EH (cell line): ENCODE data around the gene COTL1.
"Not testable (repeated sequence)": the region's sequence is repeated elsewhere in the genome, so short reads cannot be mapped to it uniquely, and the experiment has no call there.

Source experiments
- DNase-seq: peaks from one replicate; pipeline ENCODE4 v3.0.0-alpha.2; 2015; ENCODE audit warnings: low read depth

The COTL1 gene

GRCh38 chr16:84569382-84569987 is 48.4 kb downstream of the COTL1 start:
- no peak for DNase-seq

- no peak for DNase-seq
Observed at GRCh38 chr16:84568066-84568465, 49.8 kb downstream of the COTL1 start.

- DNase-seq: no peak
Observed at GRCh38 chr16:84567286-84567962, 50.5 kb downstream of the COTL1 start.

- no peak for DNase-seq
Observed at GRCh38 chr16:84566545-84567257, 51.2 kb downstream of the COTL1 start.

GRCh38 chr16:84565669-84566495 is 52.0 kb downstream of the COTL1 start:
- no peak for DNase-seq

- DNase-seq: no peak
Observed at GRCh38 chr16:84563786-84564420, 54.0 kb downstream of the COTL1 start.

GRCh38 chr16:84563064-84563715 is 54.7 kb downstream of the COTL1 start:
- no peak for DNase-seq

- DNase-seq: no peak
Observed at GRCh38 chr16:84562174-84562815, 55.6 kb downstream of the COTL1 start.

GRCh38 chr16:84561291-84561690 is 56.6 kb downstream of the COTL1 start:
- no peak for DNase-seq

GRCh38 chr16:84560269-84560668 is 57.6 kb downstream of the COTL1 start:
- no peak for DNase-seq

- DNase-seq: no peak
Observed at GRCh38 chr16:84559311-84559932, 58.5 kb downstream of the COTL1 start.

GRCh38 chr16:84558850-84559249 is 59.0 kb downstream of the COTL1 start:
- not testable (repeated sequence) for DNase-seq

- DNase-seq: no peak
Observed at GRCh38 chr16:84557504-84557903, 60.4 kb downstream of the COTL1 start.

- no peak for DNase-seq
Observed at GRCh38 chr16:84557059-84557458, 60.8 kb downstream of the COTL1 start.

GRCh38 chr16:84555418-84556196 is 62.3 kb downstream of the COTL1 start:
- no peak for DNase-seq

GRCh38 chr16:84554627-84555328 is 63.1 kb downstream of the COTL1 start:
- no peak for DNase-seq

GRCh38 chr16:84553873-84554399 is 63.9 kb downstream of the COTL1 start:
- no peak for DNase-seq

- DNase-seq: no peak
Observed at GRCh38 chr16:84552135-84552534, 65.7 kb downstream of the COTL1 start.

- DNase-seq: no peak
Observed at GRCh38 chr16:84550096-84550495, 67.8 kb downstream of the COTL1 start.
